ENCODE measurements around the gene DNAL1.

DNAL1 gene

GRCh38 chr14:73712540-73713180, 67.9 kb downstream of the DNAL1 start:
- POLR2A ChIA-PET = interaction anchor here (1.0 to 1.1 kb wide), 2 partner anchors 73 to 139 kb away, joined by 3 to 4 read pairs; partner anchors contain the start of gene PTGR2
- CTCF ChIA-PET = interaction anchor here (0.9 to 2.4 kb wide), 6 partner anchors 10 to 202 kb away, joined by 3 to 8 read pairs (median 4); partner anchors contain the start of gene PTGR2
- DNase-seq (ENCODE audit: low read depth, low spot score) = no peak
- TF ChIP-seq CTCF (IDR thresholded peaks at IDR 0.05; ENCODE audit: insufficient read depth, low read length, missing control alignments) = no peak
- H3K4me3 ChIP-seq (ENCODE audit: low read depth, low read length) = peak overlapping the region; percentile 80

DNA sequence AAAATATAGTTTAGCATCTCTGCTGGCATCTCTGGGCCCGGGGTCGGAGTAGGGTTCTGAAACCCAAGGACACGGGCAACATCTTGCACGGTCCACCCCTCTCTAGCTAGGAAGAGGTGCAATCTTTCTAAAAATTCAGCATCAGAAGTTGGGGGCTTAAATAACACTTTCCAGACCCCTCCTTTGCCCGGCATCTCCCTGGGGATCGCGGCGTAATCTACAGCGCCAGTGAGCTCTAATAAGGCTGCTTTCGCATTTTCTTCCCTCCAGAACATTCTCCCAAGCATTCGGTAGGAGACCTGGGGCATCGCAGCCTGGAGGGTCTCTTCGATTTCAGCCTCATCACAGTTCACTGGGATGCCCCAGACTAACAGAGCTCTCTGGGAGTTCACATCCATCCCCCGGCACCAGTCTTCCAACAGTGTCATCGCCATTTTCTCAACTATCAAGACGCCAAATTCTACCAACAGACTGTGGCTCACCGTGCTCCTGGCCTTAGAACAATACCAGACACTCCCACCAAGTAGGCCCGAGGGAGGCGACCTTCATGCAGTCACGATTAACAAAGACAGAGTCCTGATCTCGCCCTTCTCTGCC, 68.5 kb downstream of the DNAL1 start:
- H3K4me3 ChIP-seq (ENCODE audit: low read depth, low read length) = peak overlapping the region; percentile 80
- POLR2A ChIA-PET = interaction anchor here (1.0 to 1.1 kb wide), 2 partner anchors 73 to 138 kb away, joined by 3 to 4 read pairs; partner anchors contain the start of gene PTGR2
- CTCF ChIA-PET = interaction anchor here (1.0 to 2.4 kb wide), 4 partner anchors 9 to 203 kb away, joined by 3 to 8 read pairs (median 5); no protein-coding TSS in a partner anchor
- no peak for TF ChIP-seq CTCF (IDR thresholded peaks at IDR 0.05; ENCODE audit: insufficient read depth, low read length, missing control alignments)
- DNase-seq (ENCODE audit: low read depth, low spot score) = no peak

GRCh38 chr14:73713803-73714655, 69.2 kb downstream of the DNAL1 start, which contains the start of gene PNMA1:
Gene PNMA1, minus strand, starts transcription at chr14:73714384. Its CDS starts 745 bp downstream, at chr14:73713639.
- H3K4me3 ChIP-seq (ENCODE audit: low read depth, low read length) = peak within 1 kb of the TSS; percentile 80
- ChIA-PET POLR2A (interaction anchor here (1.0 to 1.1 kb wide), 2 partner anchors 72 to 137 kb away, joined by 3 to 4 read pairs; partner anchors contain the start of gene PTGR2), CTCF (interaction anchor here (1.3 to 1.5 kb wide), 2 partner anchors 9 to 203 kb away, joined by 3 to 6 read pairs; no protein-coding TSS in a partner anchor)
- DNase-seq (ENCODE audit: low read depth, low spot score) = no peak
- no peak for TF ChIP-seq CTCF (IDR thresholded peaks at IDR 0.05; ENCODE audit: insufficient read depth, low read length, missing control alignments)

DNA sequence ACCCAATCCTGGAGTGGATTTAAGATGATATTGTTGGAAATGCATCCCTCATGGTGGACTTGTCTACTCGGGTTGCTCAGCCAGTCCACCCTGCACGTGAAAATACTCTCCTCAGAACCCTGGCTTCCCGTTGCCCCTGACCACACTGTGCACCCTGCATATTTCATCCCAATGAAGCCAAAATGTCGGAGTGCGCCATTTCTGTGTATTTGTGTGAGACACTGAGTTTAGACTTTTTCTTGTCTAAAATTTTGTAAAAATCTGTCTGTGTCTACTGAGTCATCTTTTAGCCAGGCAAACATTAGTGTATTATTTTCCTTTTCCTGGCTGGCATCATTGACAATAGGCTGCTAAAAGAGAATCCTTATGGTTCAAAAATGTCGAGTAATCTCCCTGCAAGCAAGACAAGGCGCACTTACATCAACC, 69.9 kb downstream of the DNAL1 start:
- CTCF ChIA-PET = interaction anchor here (4.0 kb wide), 1 partner anchor 14 kb away, joined by 35 read pairs; no protein-coding TSS in a partner anchor
- no peak for TF ChIP-seq CTCF (IDR thresholded peaks at IDR 0.05; ENCODE audit: insufficient read depth, low read length, missing control alignments)
- DNase-seq (ENCODE audit: low read depth, low spot score) = no peak
- H3K4me3 ChIP-seq (ENCODE audit: low read depth, low read length) = peak overlapping the region; percentile 80
- POLR2A ChIA-PET = no interaction called here

GRCh38 chr14:73715707-73716106, 70.9 kb downstream of the DNAL1 start:
- ChIA-PET CTCF (interaction anchor here (1.5 to 4.0 kb wide), 2 partner anchors 13 to 82 kb away, joined by 4 to 35 read pairs; no protein-coding TSS in a partner anchor), POLR2A (interaction anchor here (0.7 kb wide), 1 partner anchor 112 kb away, joined by 3 read pairs; no protein-coding TSS in a partner anchor)
- no peak for TF ChIP-seq CTCF (IDR thresholded peaks at IDR 0.05; ENCODE audit: insufficient read depth, low read length, missing control alignments)
- no peak for DNase-seq (ENCODE audit: low read depth, low spot score)
- no peak overlapping the region for H3K4me3 ChIP-seq (ENCODE audit: low read depth, low read length)
